Common myeloid progenitor, CD34-positive (primary cell): ENCODE results near the gene FAM20B.
"Not testable (repeated sequence)": the region's sequence is repeated elsewhere in the genome, so short reads cannot be mapped to it uniquely, and the experiment has no call there.

ENCODE experiments used
- CTCF ChIA-PET: fragments of 350-600 bp; sonication (Branson Sonifier 250); formaldehyde crosslinking; loops from one replicate; lab custom pipeline; 2021; ENCODE audit warnings: antibody characterized with exemption; lab: Charles Lee
- POLR2A ChIA-PET: fragments of 350-600 bp; sonication (Branson Sonifier 250); formaldehyde crosslinking; loops from one replicate; lab custom pipeline; 2021; ENCODE audit warnings: antibody characterized with exemption; lab: Charles Lee
- DNase-seq, 3 donors: peaks; one replicate each; pipeline versions ENCODE4 v3.0.0 to v3.0.0-alpha.2; 2013
- H3K27ac ChIP-seq, 2 experiments: 1 replicate in 1 of 2; 2 replicates in 1 of 2; pipeline ENCODE4 v1.7.0; 2013; ENCODE audit warnings: inconsistent platforms in 2 of 2, low read length in 2 of 2, mild to moderate bottlenecking in 2 of 2, low read depth in 1 of 2, moderate library complexity in 1 of 2; ENCODE audit not compliant: severe bottlenecking in 2 of 2, insufficient read depth in 1 of 2, poor library complexity in 1 of 2
- H3K27me3 ChIP-seq, 5 experiments: replicated peaks in 2 of 5; 1 replicate in 3 of 5; 2 replicates in 2 of 5; pipeline versions ENCODE4 v1.6.1 to v1.7.0; 2013; ENCODE audit warnings: low read length in 4 of 5, mild to moderate bottlenecking in 2 of 5, moderate library complexity in 2 of 5, inconsistent platforms in 1 of 5; ENCODE audit not compliant: insufficient read depth in 5 of 5, control insufficient read depth in 4 of 5
- H3K36me3 ChIP-seq, 4 experiments: 1 replicate in 2 of 4; 2 replicates in 2 of 4; pipeline versions ENCODE4 v1.6.1 to v1.7.0; 2013; ENCODE audit warnings: low read length in 3 of 4, control low read depth in 1 of 4, mild to moderate bottlenecking in 1 of 4; ENCODE audit not compliant: control insufficient read depth in 4 of 4, insufficient read depth in 4 of 4
- H3K4me1 ChIP-seq, 4 experiments: 1 replicate in 3 of 4; 2 replicates in 1 of 4; pipeline versions ENCODE4 v1.6.1 to v1.7.1; 2013; ENCODE audit warnings: low read length in 3 of 4, mild to moderate bottlenecking in 3 of 4, control low read depth in 1 of 4, inconsistent platforms in 1 of 4, moderate library complexity in 1 of 4; ENCODE audit not compliant: control insufficient read depth in 4 of 4, insufficient read depth in 4 of 4; ENCODE audit errors: control extremely low read depth in 1 of 4
- H3K4me3 ChIP-seq, 7 experiments: 1 replicate in 4 of 7; 2 replicates in 3 of 7; pipeline versions ENCODE4 v1.5.1 to v1.7.0; 2013; ENCODE audit warnings: mild to moderate bottlenecking in 7 of 7, low read length in 6 of 7, moderate library complexity in 6 of 7, inconsistent platforms in 2 of 7, low read depth in 2 of 7, control low read depth in 1 of 7; ENCODE audit not compliant: insufficient read depth in 4 of 7, control insufficient read depth in 1 of 7; ENCODE audit errors: extremely low read depth in 1 of 7
- H3K9me3 ChIP-seq, 5 experiments: 1 replicate in 4 of 5; 2 replicates in 1 of 5; pipeline versions ENCODE4 v1.6.1 to v1.7.1; 2013; ENCODE audit warnings: low read length in 4 of 5, mild to moderate bottlenecking in 2 of 5, inconsistent platforms in 1 of 5, low read depth in 1 of 5, moderate library complexity in 1 of 5; ENCODE audit not compliant: control insufficient read depth in 4 of 5, insufficient read depth in 2 of 5; ENCODE audit errors: control extremely low read depth in 1 of 5
- WGBS: methylation state at CpG from one replicate; pipeline ENCODE4 v1.1.5; 2013; ENCODE audit not compliant: insufficient coverage; 5-methylcytosine and 5-hydroxymethylcytosine counted together

FAM20B gene

GRCh38 chr1:179031284-179031683 is 5.6 kb downstream of the FAM20B start:
- no peak for DNase-seq
- POLR2A ChIA-PET: no interaction called here
- Histone ChIP-seq H3K4me1 (peaks cover 17 to 52% (median 36%) of the 10 kb centered on the region in 4 experiments), H3K27me3 (no peaks in the 10 kb centered on the region), H3K27ac (no peak overlapping the region), H3K9me3 (no peaks in the 10 kb centered on the region), H3K4me3 (no peak overlapping the region), H3K36me3 (peaks cover 0 to 2% (median 0%) of the 10 kb centered on the region in 4 experiments)
- WGBS: 100% methylated on average over 1 of the region's 3 CpGs
- CTCF ChIA-PET: no interaction called here

GRCh38 chr1:179031855-179032513 is 6.3 kb downstream of the FAM20B start:
- CTCF ChIA-PET: no interaction called here
- DNase-seq: no peak
- Histone ChIP-seq H3K27ac (no peak overlapping the region), H3K36me3 (peaks cover 0 to 2% (median 0%) of the 10 kb centered on the region in 4 experiments), H3K27me3 (no peaks in the 10 kb centered on the region), H3K9me3 (no peaks in the 10 kb centered on the region), H3K4me3 (no peak overlapping the region), H3K4me1 (peaks cover 12 to 51% (median 34%) of the 10 kb centered on the region in 4 experiments)
- POLR2A ChIA-PET: no interaction called here
- WGBS: 20% methylated on average over 1 of the region's 1 CpG

GRCh38 chr1:179034720-179035119 is 9.0 kb downstream of the FAM20B start:
- ChIA-PET CTCF (interaction anchor here (1.4 kb wide), 1 partner anchor 33 kb away, joined by 3 read pairs; no protein-coding TSS in a partner anchor), POLR2A (no interaction called here)
- H3K36me3 ChIP-seq: peaks cover 0 to 2% (median 0%) of the 10 kb centered on the region in 4 experiments
- WGBS: no CpG with 5 or more reads among the region's 1 CpG
- H3K9me3 ChIP-seq: no peaks in the 10 kb centered on the region
- H3K4me3 ChIP-seq: peak overlapping the region in 1 of 7 experiments; percentile 14
- peak; percentile 28 to 75 (median 66) for DNase-seq
- H3K27me3 ChIP-seq: no peaks in the 10 kb centered on the region
- H3K4me1 ChIP-seq: peaks cover 4 to 47% (median 26%) of the 10 kb centered on the region in 4 experiments
- H3K27ac ChIP-seq: peak overlapping the region in 1 of 2 experiments; percentile 16

- Histone ChIP-seq H3K4me3 (no peak overlapping the region), H3K27me3 (no peaks in the 10 kb centered on the region), H3K9me3 (peaks cover 0 to 1% (median 0%) of the 10 kb centered on the region in 5 experiments), H3K27ac (no peak overlapping the region), H3K36me3 (peaks cover 0 to 3% (median under 1%) of the 10 kb centered on the region in 4 experiments), H3K4me1 (peaks cover 4 to 45% (median 13%) of the 10 kb centered on the region in 4 experiments)
- WGBS: no CpG with 5 or more reads among the region's 2 CpGs
- CTCF ChIA-PET: interaction anchor here (1.5 to 1.9 kb wide), 3 partner anchors 8 to 34 kb away, joined by 3 to 6 read pairs (median 4); no protein-coding TSS in a partner anchor
- POLR2A ChIA-PET: interaction anchor here (0.6 kb wide), 1 partner anchor 11 kb away, joined by 3 read pairs; no protein-coding TSS in a partner anchor
- peak in 2 of 3 donors; percentile 64 to 75 for DNase-seq
These were observed 11.3 kb downstream of the FAM20B start for GRCh38 chr1:179036844-179037465.

GRCh38 chr1:179038528-179039281 is 13.0 kb downstream of the FAM20B start:
- ChIA-PET CTCF (interaction anchor here (1.5 kb wide), 1 partner anchor 10 kb away, joined by 6 read pairs; no protein-coding TSS in a partner anchor), POLR2A (interaction anchor here (1.1 kb wide), 1 partner anchor 10 kb away, joined by 3 read pairs; no protein-coding TSS in a partner anchor)
- Histone ChIP-seq H3K27ac (no peak overlapping the region), H3K9me3 (peaks cover 0 to 8% (median 0%) of the 10 kb centered on the region in 5 experiments), H3K4me1 (peaks cover 4 to 40% (median 13%) of the 10 kb centered on the region in 4 experiments), H3K4me3 (peak overlapping the region in 1 of 7 experiments; percentile 9), H3K36me3 (peaks cover 3 to 11% (median 8%) of the 10 kb centered on the region in 4 experiments), H3K27me3 (no peaks in the 10 kb centered on the region)
- no peak for DNase-seq
- WGBS: no CpG with 5 or more reads among the region's 1 CpG

GRCh38 chr1:179039502-179040174 is 13.9 kb downstream of the FAM20B start:
- WGBS: 100% methylated on average over 2 of the region's 9 CpGs
- H3K4me3 ChIP-seq, H3K9me3 ChIP-seq, H3K27ac ChIP-seq, POLR2A ChIA-PET, DNase-seq, CTCF ChIA-PET, H3K27me3 ChIP-seq: not testable (repeated sequence)
- H3K4me1 ChIP-seq: peaks cover under 1 to 32% (median 6%) of the 10 kb centered on the region in 4 experiments
- peaks cover 7 to 17% (median 12%) of the 10 kb centered on the region in 4 experiments for H3K36me3 ChIP-seq
